Astrocyte of the spinal cord (primary cell): Measurements from ENCODE around the gene ALOX5AP.

ENCODE experiments used
- DNase-seq: peaks from one replicate; pipeline ENCODE4 v3.0.0; 2011; ENCODE audit warnings: low read depth, low spot score
- H3K4me3 ChIP-seq: 2 replicates; pipeline ENCODE4 v1.5.1; 2011; ENCODE audit warnings: low read depth, mild to moderate bottlenecking, low read length, moderate library complexity
- in situ Hi-C: cut with HindIII; loops from 2 replicates; pipeline ENCODE4 v1.10.0; 2017; ENCODE audit warnings: low sequenced_read_pairs
- TF ChIP-seq, protein P1 (sequence below): IDR thresholded peaks from 2 replicates; pipeline ENCODE4 v1.5.1; 2012; ENCODE audit warnings: low read depth, mild to moderate bottlenecking, low read length, inconsistent platforms

ALOX5AP gene

DNA sequence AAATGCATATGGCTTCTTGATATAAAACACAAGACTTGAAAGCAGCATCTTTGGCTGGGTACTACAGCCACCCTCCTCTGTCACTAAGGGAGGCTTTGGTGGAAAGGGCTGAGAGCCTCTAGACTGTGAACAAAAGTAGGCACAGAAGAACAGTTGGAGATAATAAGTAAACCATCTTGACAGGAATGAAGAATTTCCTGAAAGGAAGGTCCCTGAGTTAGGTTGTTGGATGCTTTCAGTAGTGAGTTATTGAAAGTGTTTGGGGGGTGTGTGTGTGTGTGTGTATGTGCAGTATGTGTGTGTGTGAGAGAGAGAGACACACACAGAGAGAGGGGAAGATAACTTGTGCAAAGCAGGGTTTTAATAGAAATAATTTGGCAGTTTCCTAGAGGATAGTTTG is 38.2 kb downstream of the ALOX5AP start:
- in situ Hi-C loops: no loop called here
- TF ChIP-seq, protein P1, sequence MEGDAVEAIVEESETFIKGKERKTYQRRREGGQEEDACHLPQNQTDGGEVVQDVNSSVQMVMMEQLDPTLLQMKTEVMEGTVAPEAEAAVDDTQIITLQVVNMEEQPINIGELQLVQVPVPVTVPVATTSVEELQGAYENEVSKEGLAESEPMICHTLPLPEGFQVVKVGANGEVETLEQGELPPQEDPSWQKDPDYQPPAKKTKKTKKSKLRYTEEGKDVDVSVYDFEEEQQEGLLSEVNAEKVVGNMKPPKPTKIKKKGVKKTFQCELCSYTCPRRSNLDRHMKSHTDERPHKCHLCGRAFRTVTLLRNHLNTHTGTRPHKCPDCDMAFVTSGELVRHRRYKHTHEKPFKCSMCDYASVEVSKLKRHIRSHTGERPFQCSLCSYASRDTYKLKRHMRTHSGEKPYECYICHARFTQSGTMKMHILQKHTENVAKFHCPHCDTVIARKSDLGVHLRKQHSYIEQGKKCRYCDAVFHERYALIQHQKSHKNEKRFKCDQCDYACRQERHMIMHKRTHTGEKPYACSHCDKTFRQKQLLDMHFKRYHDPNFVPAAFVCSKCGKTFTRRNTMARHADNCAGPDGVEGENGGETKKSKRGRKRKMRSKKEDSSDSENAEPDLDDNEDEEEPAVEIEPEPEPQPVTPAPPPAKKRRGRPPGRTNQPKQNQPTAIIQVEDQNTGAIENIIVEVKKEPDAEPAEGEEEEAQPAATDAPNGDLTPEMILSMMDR: no peak
- H3K4me3 ChIP-seq: no peak overlapping the region
- no peak for DNase-seq

DNA sequence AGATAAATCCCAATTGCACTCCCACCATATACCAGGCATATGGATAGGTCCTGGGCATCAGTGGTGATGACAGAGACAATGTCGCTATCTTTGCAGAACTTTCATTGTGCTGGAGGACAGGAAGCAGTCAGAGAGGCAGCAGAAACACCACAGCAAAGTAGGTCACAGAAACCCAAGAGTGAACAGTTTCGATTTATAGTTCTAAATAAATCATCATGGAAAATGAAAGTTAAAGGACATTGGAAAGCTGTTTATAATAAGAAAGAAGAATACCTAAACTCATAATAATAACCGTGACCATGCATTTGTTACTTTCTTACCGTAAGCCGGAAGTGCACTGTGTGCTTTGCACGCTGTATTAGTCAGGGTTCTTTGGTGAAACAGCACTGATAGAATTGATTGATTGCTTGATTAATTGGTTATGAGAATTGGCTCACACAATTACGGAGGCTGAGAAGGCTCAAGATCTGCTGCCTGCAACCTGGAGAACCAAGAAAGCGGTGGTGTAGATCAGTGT is 38.9 kb downstream of the ALOX5AP start:
- DNase-seq: no peak
- TF ChIP-seq, protein P1: no peak
- in situ Hi-C loops: no loop called here
- H3K4me3 ChIP-seq: no peak overlapping the region

DNA sequence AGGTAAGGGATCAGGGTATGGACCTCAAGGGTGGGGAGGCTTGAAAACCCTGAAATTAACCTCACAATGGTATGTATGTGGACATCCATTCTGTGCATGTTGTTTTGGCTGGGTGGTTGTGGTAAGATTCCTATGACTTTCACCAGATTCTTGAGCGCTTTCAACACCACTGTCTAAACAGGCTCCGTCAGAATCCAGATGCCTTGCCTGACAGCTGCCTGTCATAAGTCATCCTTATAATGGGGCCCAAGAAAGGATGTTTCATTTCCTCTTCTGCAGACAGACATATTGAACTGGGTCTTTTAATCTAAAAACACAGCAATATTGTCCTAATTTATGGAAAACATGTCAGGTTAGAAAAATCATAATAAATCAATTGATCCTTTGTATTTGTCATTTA is 41.3 kb downstream of the ALOX5AP start:
- no peak overlapping the region for H3K4me3 ChIP-seq
- DNase-seq: no peak
- TF ChIP-seq, protein P1: no peak
- in situ Hi-C loops: no loop called here

DNA sequence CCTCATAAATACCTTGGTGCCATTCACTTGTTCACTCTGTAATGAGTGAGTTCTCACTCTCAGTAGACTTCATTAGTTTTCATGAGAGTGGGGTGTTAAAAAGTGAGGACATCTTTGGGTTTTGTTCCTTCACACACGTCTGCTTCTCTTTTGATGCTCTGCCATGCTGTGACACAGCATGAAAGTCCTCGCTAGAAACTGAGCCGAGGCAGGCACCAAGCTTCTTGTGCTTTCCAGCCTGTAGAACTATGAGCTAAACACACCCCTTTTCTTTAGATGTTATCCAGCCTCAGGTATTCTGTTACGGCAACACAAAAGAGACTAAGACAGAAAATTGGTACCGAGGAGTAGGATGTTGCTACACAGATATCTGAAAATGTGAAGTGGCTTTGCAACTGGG is 43.7 kb downstream of the ALOX5AP start:
- H3K4me3 ChIP-seq: no peak overlapping the region
- no peak for DNase-seq
- in situ Hi-C loops: no loop called here
- TF ChIP-seq, protein P1: no peak

DNA sequence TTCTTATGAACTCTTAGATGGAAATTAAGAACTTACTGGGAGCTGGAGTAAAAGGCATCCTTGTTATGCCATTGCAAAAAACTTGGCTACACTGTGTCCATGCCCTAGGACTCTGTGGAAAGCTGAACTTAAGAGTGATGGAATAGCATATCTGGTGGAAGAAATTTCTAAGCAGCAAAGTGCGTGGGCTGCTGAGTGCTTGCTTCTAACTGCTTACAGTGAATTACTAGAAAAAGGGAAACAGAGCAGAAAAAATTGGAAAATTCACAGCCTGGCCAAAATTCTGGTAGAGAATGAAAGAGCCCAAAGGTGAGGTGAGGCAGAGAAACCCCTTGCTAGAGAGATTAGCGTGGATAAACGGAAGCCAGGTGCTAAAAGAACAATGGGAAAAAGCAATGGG is 44.3 kb downstream of the ALOX5AP start:
- DNase-seq: no peak
- TF ChIP-seq, protein P1: no peak
- in situ Hi-C loops: no loop called here
- H3K4me3 ChIP-seq: no peak overlapping the region

DNA sequence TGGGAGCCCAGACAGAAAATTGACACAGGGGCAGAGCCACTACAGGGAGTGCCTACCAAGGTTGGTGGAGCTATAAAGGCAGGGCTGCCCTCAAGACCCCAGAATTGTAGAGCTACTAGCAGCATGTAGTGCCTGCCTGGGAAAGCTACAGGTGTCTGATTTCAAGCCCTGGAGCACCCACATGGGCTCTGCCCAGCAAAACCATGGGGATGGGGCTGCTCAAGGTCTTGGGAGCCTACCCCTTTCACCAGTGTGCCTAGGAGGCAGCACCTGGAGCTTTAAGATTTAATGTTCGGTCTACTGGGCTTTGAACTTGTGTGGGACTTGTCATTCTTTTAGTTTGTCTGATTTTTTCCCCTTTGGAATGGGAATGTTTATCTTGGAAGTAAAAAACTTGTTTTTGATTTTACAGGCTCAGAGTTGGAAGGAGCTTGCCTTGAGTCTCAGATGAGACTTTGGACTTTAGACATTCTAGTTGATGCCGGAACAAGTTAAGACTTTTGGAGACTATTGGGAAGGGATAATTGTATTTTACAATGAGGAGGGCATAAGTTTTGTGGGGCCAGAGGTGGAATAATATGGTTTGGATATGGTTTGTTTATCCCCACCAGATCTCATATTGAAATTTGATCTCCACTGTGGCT is 45.1 kb downstream of the ALOX5AP start:
- DNase-seq: no peak
- H3K4me3 ChIP-seq: no peak overlapping the region
- in situ Hi-C loops: no loop called here
- TF ChIP-seq, protein P1: no peak
